A549 (cell line): ENCODE results near the gene LYZL1. TPM values are rescaled to one million over a fixed set of nuclear protein-coding genes. Genes with fewer than 3 reads are reported as not detected.

Experiments
- ATAC-seq, 2 experiments: fragments of 200-7000 bp in 1 of 2; fragments of >200 bp in 1 of 2; cut with Nextera tagmentation in 1 of 2; cut with Tn5 transposase in 1 of 2; 3 replicates each; pipeline versions ENCODE4 v1.8.0 to v1.9.1; 2018 to 2020; ENCODE audit warnings: mild to moderate bottlenecking in 1 of 2, moderate library complexity in 1 of 2
- CTCF ChIA-PET: fragments of 300-600 bp; sonication (Branson Sonifier 250); formaldehyde crosslinking; extraction: SDS; loops from one replicate; lab custom pipeline; 2021; ENCODE audit warnings: antibody characterized with exemption, inconsistent platforms; lab: Yijun Ruan, JAX
- POLR2A ChIA-PET: fragments of 350-600 bp; formaldehyde crosslinking; extraction: SDS; loops from one replicate; lab custom pipeline; 2021; ENCODE audit warnings: antibody characterized with exemption, inconsistent platforms; lab: Yijun Ruan, JAX
- DNase-seq, 2 experiments: peaks; one replicate each; pipeline versions ENCODE4 v3.0.0 to v3.0.0-alpha.2; 2011 to 2016; ENCODE audit warnings: low read depth in 1 of 2, low spot score in 1 of 2
- FAIRE-seq: peaks from 2 replicates; lab custom pipeline; 2011; peaks lifted over from hg19 to GRCh38; lab: Jason Lieb, UNC
- H3K27ac ChIP-seq, 2 experiments: fragments of >200 bp; sonication (Bioruptor Twin); formaldehyde crosslinking; 3 replicates each; pipeline ENCODE4 v1.5.1; 2016 to 2017
- H3K4me1 ChIP-seq: fragments of >200 bp; sonication (Bioruptor Twin); formaldehyde crosslinking; 3 replicates; pipeline ENCODE4 v1.6.1; 2016
- H3K4me2 ChIP-seq: fragments of >200 bp; sonication (Bioruptor Twin); formaldehyde crosslinking; 3 replicates; pipeline ENCODE4 v1.6.1; 2016
- H3K4me3 ChIP-seq: fragments of >200 bp; sonication (Bioruptor Twin); formaldehyde crosslinking; 3 replicates; pipeline ENCODE4 v1.5.1; 2016
- H3K9me3 ChIP-seq: fragments of >200 bp; sonication (Bioruptor Twin); formaldehyde crosslinking; 3 replicates; pipeline ENCODE4 v1.6.1; 2016
- BHLHE40 ChIP-seq: IDR thresholded peaks from 2 replicates; pipeline ENCODE4 v1.6.1; 2012; ENCODE audit warnings: low read depth, low read length, inconsistent platforms
- CBX2 ChIP-seq: fragments of 200-600 bp; sonication (generic); IDR thresholded peaks from 2 replicates; pipeline ENCODE4 v1.6.1; 2016; ENCODE audit warnings: low read depth, mild to moderate bottlenecking, borderline replicate concordance
- CHD2 ChIP-seq: fragments of 150-350 bp; IDR thresholded peaks from 2 replicates; pipeline ENCODE4 v1.6.1; 2014; ENCODE audit warnings: low read length; ENCODE audit not compliant: partially characterized antibody
- CHD4 ChIP-seq: fragments of 200-600 bp; sonication (generic); IDR thresholded peaks from 2 replicates; pipeline ENCODE4 v1.6.1; 2016; ENCODE audit warnings: antibody characterized with exemption, mild to moderate bottlenecking, borderline replicate concordance
- EHF ChIP-seq: fragments of 250-450 bp; sonication (Bioruptor Pico); IDR thresholded peaks from 2 replicates; pipeline ENCODE4 v1.5.0; 2020; ENCODE audit warnings: mild to moderate bottlenecking
- EHMT2 ChIP-seq: fragments of 200-600 bp; sonication (generic); IDR thresholded peaks from 2 replicates; pipeline ENCODE4 v1.6.1; 2016; ENCODE audit warnings: antibody characterized with exemption, low read depth, mild to moderate bottlenecking, moderate library complexity
- ELK1 ChIP-seq: fragments of 150-350 bp; IDR thresholded peaks from 2 replicates; pipeline ENCODE4 v1.6.1; 2014; ENCODE audit warnings: low read depth, mild to moderate bottlenecking, low read length
- EP300 ChIP-seq, 2 experiments: fragments of >200 bp; sonication (Bioruptor Twin); formaldehyde crosslinking; IDR thresholded peaks; 2 replicates in 1 of 2; 3 replicates in 1 of 2; pipeline ENCODE4 v1.6.1; 2016 to 2017
- FOSB ChIP-seq: fragments of 250-450 bp; sonication (Bioruptor Pico); IDR thresholded peaks from 2 replicates; pipeline ENCODE4 v1.5.0; 2020; ENCODE audit warnings: mild to moderate bottlenecking, moderate library complexity
- FOXS1 ChIP-seq: fragments of 250-450 bp; sonication (Bioruptor Pico); IDR thresholded peaks from 2 replicates; pipeline ENCODE4 v1.5.0; 2020; ENCODE audit warnings: mild to moderate bottlenecking, moderate library complexity
- GATA3 ChIP-seq: IDR thresholded peaks from 2 replicates; pipeline ENCODE4 v1.6.1; 2012; ENCODE audit warnings: borderline replicate concordance
- HDAC2 ChIP-seq: fragments of 200-600 bp; sonication (generic); IDR thresholded peaks from 2 replicates; pipeline ENCODE4 v1.6.1; 2016
- HEYL ChIP-seq: fragments of 250-450 bp; sonication (Bioruptor Pico); IDR thresholded peaks from 2 replicates; pipeline ENCODE4 v1.8.0; 2021; ENCODE audit warnings: mild to moderate bottlenecking, moderate library complexity
- HOXA7 ChIP-seq: fragments of 250-450 bp; sonication (Bioruptor Pico); IDR thresholded peaks from 2 replicates; pipeline ENCODE4 v1.5.0; 2020; ENCODE audit warnings: mild to moderate bottlenecking, moderate library complexity
- HOXB13 ChIP-seq: fragments of 250-450 bp; sonication (Bioruptor Pico); IDR thresholded peaks from 2 replicates; pipeline ENCODE4 v1.5.0; 2020; ENCODE audit warnings: low read depth, mild to moderate bottlenecking, moderate library complexity
- KDM1A ChIP-seq: fragments of 200-600 bp; sonication (generic); IDR thresholded peaks from 2 replicates; pipeline ENCODE4 v1.6.1; 2016; ENCODE audit warnings: low read depth, mild to moderate bottlenecking
- MAX ChIP-seq: IDR thresholded peaks from 2 replicates; pipeline ENCODE4 v1.6.1; 2012
- NPAS2 ChIP-seq: fragments of 250-450 bp; sonication (Bioruptor Pico); IDR thresholded peaks from 2 replicates; pipeline ENCODE4 v1.8.0; 2022; ENCODE audit warnings: mild to moderate bottlenecking, moderate library complexity, borderline replicate concordance
- NR3C1 ChIP-seq: fragments of >200 bp; sonication (Bioruptor Twin); formaldehyde crosslinking; IDR thresholded peaks from 3 replicates; pipeline ENCODE4 v1.6.1; 2017
- PHF8 ChIP-seq: fragments of 200-600 bp; sonication (generic); IDR thresholded peaks from 2 replicates; pipeline ENCODE4 v1.6.1; 2016; ENCODE audit warnings: low read depth, mild to moderate bottlenecking, antibody characterized with exemption, moderate library complexity, borderline replicate concordance
- RARB ChIP-seq: fragments of 250-450 bp; sonication (Bioruptor Pico); IDR thresholded peaks from 2 replicates; pipeline ENCODE4 v1.8.0; 2021; ENCODE audit warnings: mild to moderate bottlenecking, moderate library complexity
- REST ChIP-seq: fragments of 200-600 bp; sonication (generic); IDR thresholded peaks from 2 replicates; pipeline ENCODE4 v1.6.1; 2016; ENCODE audit warnings: antibody characterized with exemption, mild to moderate bottlenecking, moderate library complexity
- SMC3 ChIP-seq: fragments of >200 bp; sonication (Bioruptor Twin); formaldehyde crosslinking; IDR thresholded peaks from 3 replicates; pipeline ENCODE4 v1.6.1; 2018; ENCODE audit warnings: inconsistent platforms
- ZC3H11A ChIP-seq: fragments of 450-650 bp; IDR thresholded peaks from 2 replicates; pipeline ENCODE4 v1.6.1; 2014; ENCODE audit warnings: antibody characterized with exemption, mild to moderate bottlenecking
- WGBS: methylation state at CpG from one replicate; pipeline ENCODE4 v1.1.6; 2017; ENCODE audit errors: missing lambda C conversion rate; 5-methylcytosine and 5-hydroxymethylcytosine counted together
- polyA plus RNA-seq, 4 experiments: library from polyadenylated mRNA; depleted of rRNA in 3 of 4; stranded (reverse); fragments of >200 nt; fragmentation: RNase III in 1 of 4; extraction: RNeasy Plus Mini Kit Qiagen cat#74134 plus additional on column Dnase treatment in 1 of 4; gene quantifications; 2 replicates in 3 of 4; 3 replicates in 1 of 4; pipeline ENCODE4 v1.2.3, GENCODE V29; 2011 to 2017

The LYZL1 gene
- polyA plus RNA-seq, 2 of the 4 experiments (the other 2 are of a cell fraction): not detected

GRCh38 chr10:29346296-29347001 is 57.6 kb downstream of the LYZL1 start:
- ChIA-PET CTCF (interaction anchor here (2.1 kb wide), 1 partner anchor 102 kb away, joined by 7 read pairs; no protein-coding TSS in a partner anchor), POLR2A (no interaction called here)
- Histone ChIP-seq H3K4me2 (no peak overlapping the region), H3K9me3 (peaks cover 13% of the 10 kb centered on the region; the same call in 1 of the 3 replicates), H3K4me3 (no peak overlapping the region), H3K27ac (no peak overlapping the region), H3K4me1 (no peaks in the 10 kb centered on the region)
- ATAC-seq: no peak
- no peak for FAIRE-seq
- no peak for TF ChIP-seq REST
- no peak for TF ChIP-seq HEYL (CRISPR knock-in tag)
- no peak for TF ChIP-seq PHF8
- no peak for TF ChIP-seq NR3C1
- no peak for TF ChIP-seq HOXB13 (CRISPR knock-in tag)
- no peak for TF ChIP-seq CBX2
- TF ChIP-seq ELK1: no peak
- TF ChIP-seq GATA3: no peak
- DNase-seq: no peak
- 68% methylated on average over 9 of the region's 9 CpGs for WGBS

GRCh38 chr10:29348836-29349235 is 60.0 kb downstream of the LYZL1 start:
- Histone ChIP-seq H3K27ac (no peak overlapping the region), H3K4me2 (no peak overlapping the region), H3K4me3 (no peak overlapping the region), H3K9me3 (no peaks in the 10 kb centered on the region), H3K4me1 (no peaks in the 10 kb centered on the region)
- ATAC-seq (no peak), FAIRE-seq (no peak), DNase-seq (no peak)
- ChIA-PET CTCF (interaction anchor here (1.5 kb wide), 2 partner anchors 9 to 38 kb away, joined by 3 to 5 read pairs; no protein-coding TSS in a partner anchor), POLR2A (no interaction called here)
- TF ChIP-seq MAX: no peak
- no peak for TF ChIP-seq FOSB (CRISPR knock-in tag)
- TF ChIP-seq PHF8: no peak
- no peak for TF ChIP-seq CHD4
- WGBS: 69% methylated on average over 5 of the region's 5 CpGs

- TF ChIP-seq EHF (CRISPR knock-in tag) (no peak), BHLHE40 (no peak), FOXS1 (CRISPR knock-in tag) (no peak), NPAS2 (CRISPR knock-in tag) (no peak), CHD2 (no peak), ZC3H11A (no peak), RARB (CRISPR knock-in tag) (no peak), EP300 (IDR thresholded peaks at IDR 0.05) (no peak), MAX (no peak), EHMT2 (no peak), HOXA7 (no peak), SMC3 (no peak), HDAC2 (no peak), KDM1A (no peak), NR3C1 (no peak)
- no peak for DNase-seq
- FAIRE-seq: no peak
- Histone ChIP-seq H3K4me2 (no peak overlapping the region), H3K9me3 (no peaks in the 10 kb centered on the region), H3K4me1 (no peaks in the 10 kb centered on the region), H3K27ac (no peak overlapping the region), H3K4me3 (no peak overlapping the region)
- no peak for ATAC-seq
- POLR2A ChIA-PET: no interaction called here
- 37% methylated on average over 3 of the region's 3 CpGs for WGBS
- CTCF ChIA-PET: interaction anchor here (0.5 kb wide), 1 partner anchor 133 kb away, joined by 3 read pairs; no protein-coding TSS in a partner anchor
These were observed 64.4 kb downstream of the LYZL1 start for GRCh38 chr10:29353305-29353704.
